Nephron (organoid): ENCODE measurements around the gene ARHGAP6.
"Not testable (repeated sequence)": the region's sequence is repeated elsewhere in the genome, so short reads cannot be mapped to it uniquely, and the experiment has no call there.

Experiments used
- H3K27ac Mint-ChIP-seq, 3 experiments: 2 replicates each; pipeline ENCODE4 v1.8.0; 2020; ENCODE audit warnings: mixed read lengths in 3 of 3, mild to moderate bottlenecking in 2 of 3, moderate library complexity in 1 of 3
- H3K27me3 Mint-ChIP-seq: 2 replicates; pipeline ENCODE4 v1.8.0; 2021; ENCODE audit warnings: low read depth, mild to moderate bottlenecking, moderate library complexity, mixed read lengths
- H3K36me3 Mint-ChIP-seq: 2 replicates; pipeline ENCODE4 v1.8.0; 2020; ENCODE audit warnings: low read depth, mixed read lengths
- H3K4me1 Mint-ChIP-seq: 2 replicates; pipeline ENCODE4 v1.8.0; 2020; ENCODE audit warnings: mixed read lengths
- H3K4me3 Mint-ChIP-seq, 3 experiments: 2 replicates each; pipeline ENCODE4 v1.8.0; 2020; ENCODE audit warnings: mild to moderate bottlenecking in 3 of 3, mixed read lengths in 3 of 3, moderate library complexity in 2 of 3
- H3K9me3 Mint-ChIP-seq: 2 replicates; pipeline ENCODE4 v1.8.0; 2020; ENCODE audit warnings: mixed read lengths
- CTCF ChIP-seq, 3 experiments: fragments of 200-600 bp; sonication (generic); IDR thresholded peaks; one replicate each; pipeline ENCODE4 v1.5.0; 2021; ENCODE audit warnings: antibody characterized with exemption in 3 of 3; ENCODE audit not compliant: unreplicated experiment in 3 of 3

ARHGAP6 gene

DNA sequence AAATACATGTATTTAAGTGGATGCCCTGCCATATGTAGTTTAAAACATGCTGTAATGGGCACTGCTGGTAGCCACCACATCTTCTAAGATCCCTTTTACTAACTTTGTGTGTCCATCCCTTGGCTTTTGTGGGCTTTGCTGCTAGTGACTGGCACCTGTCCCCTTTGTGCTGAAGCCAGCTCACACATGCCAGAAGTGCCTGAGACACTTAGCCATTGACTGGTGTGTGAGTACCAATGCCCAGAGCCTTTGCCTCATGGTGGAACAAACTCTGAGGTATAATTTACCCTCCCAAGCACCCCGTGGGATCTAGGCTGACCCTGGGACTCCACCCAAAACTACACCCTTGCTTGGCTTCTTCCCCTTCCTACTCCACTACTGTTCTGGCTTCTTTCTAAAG is 33.0 kb downstream of the ARHGAP6 start:
- Mint-ChIP-seq H3K9me3 (peaks cover 8% of the 10 kb centered on the region), H3K27ac (no peak overlapping the region), H3K36me3 (no peaks in the 10 kb centered on the region), H3K4me1 (peaks cover 4% of the 10 kb centered on the region), H3K4me3 (no peak overlapping the region), H3K27me3 (no peaks in the 10 kb centered on the region)
- no peak for TF ChIP-seq CTCF (IDR thresholded peaks at IDR 0.05; ENCODE audit: unreplicated experiment in 3 of 3)

GRCh38 chrX:11629593-11630211 is 36.0 kb downstream of the ARHGAP6 start:
- Mint-ChIP-seq H3K4me1 (peaks cover 4% of the 10 kb centered on the region), H3K9me3 (peaks cover 12% of the 10 kb centered on the region), H3K27ac (no peak overlapping the region), H3K36me3 (peaks cover 4% of the 10 kb centered on the region), H3K4me3 (no peak overlapping the region), H3K27me3 (no peaks in the 10 kb centered on the region)
- no peak for TF ChIP-seq CTCF (IDR thresholded peaks at IDR 0.05; ENCODE audit: unreplicated experiment in 3 of 3)

GRCh38 chrX:11628399-11628798 is 37.3 kb downstream of the ARHGAP6 start:
- peaks cover 20% of the 10 kb centered on the region for H3K9me3 Mint-ChIP-seq
- H3K27me3 Mint-ChIP-seq = no peaks in the 10 kb centered on the region
- peaks cover 4% of the 10 kb centered on the region for H3K4me1 Mint-ChIP-seq
- H3K27ac Mint-ChIP-seq = no peak overlapping the region
- peaks cover 7% of the 10 kb centered on the region for H3K36me3 Mint-ChIP-seq
- H3K4me3 Mint-ChIP-seq = no peak overlapping the region
- TF ChIP-seq CTCF (IDR thresholded peaks at IDR 0.05; ENCODE audit: unreplicated experiment in 3 of 3) = no peak

GRCh38 chrX:11626351-11626750 is 39.4 kb downstream of the ARHGAP6 start:
- Mint-ChIP-seq H3K4me3 (no peak overlapping the region), H3K27me3 (no peaks in the 10 kb centered on the region), H3K4me1 (peaks cover 4% of the 10 kb centered on the region), H3K9me3 (peaks cover 27% of the 10 kb centered on the region), H3K27ac (no peak overlapping the region), H3K36me3 (peaks cover 7% of the 10 kb centered on the region)
- no peak for TF ChIP-seq CTCF (IDR thresholded peaks at IDR 0.05; ENCODE audit: unreplicated experiment in 3 of 3)

DNA sequence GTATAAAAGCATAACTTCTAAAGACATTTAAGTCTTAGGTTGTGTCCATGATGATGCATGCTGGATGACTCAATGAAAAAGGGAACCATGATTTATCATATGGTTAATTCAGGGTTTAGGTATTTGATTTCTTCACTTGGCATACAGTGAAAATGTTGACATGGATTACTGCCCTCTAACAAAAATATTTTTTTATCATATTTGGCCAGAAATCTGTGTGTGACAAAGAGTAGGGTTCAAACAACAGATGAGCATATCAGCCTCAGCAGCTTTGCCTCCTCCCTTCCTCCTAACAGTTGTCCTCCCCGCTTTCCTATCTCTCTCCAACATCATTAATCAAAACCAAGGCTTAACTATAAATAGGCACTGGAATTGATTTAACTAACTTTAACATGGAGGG is 46.3 kb downstream of the ARHGAP6 start:
- Mint-ChIP-seq H3K27ac (peak overlapping the region; percentile 10 to 63 (median 23)), H3K36me3 (peaks cover 3% of the 10 kb centered on the region), H3K27me3 (no peaks in the 10 kb centered on the region), H3K4me1 (peaks cover 22% of the 10 kb centered on the region), H3K4me3 (no peak overlapping the region), H3K9me3 (peaks cover 22% of the 10 kb centered on the region)
- TF ChIP-seq CTCF (IDR thresholded peaks at IDR 0.05; ENCODE audit: unreplicated experiment in 3 of 3) = no peak

GRCh38 chrX:11614253-11614652 is 51.5 kb downstream of the ARHGAP6 start:
- H3K27ac Mint-ChIP-seq, H3K36me3 Mint-ChIP-seq, H3K4me1 Mint-ChIP-seq, H3K27me3 Mint-ChIP-seq, H3K4me3 Mint-ChIP-seq: not testable (repeated sequence)
- H3K9me3 Mint-ChIP-seq = peaks cover 18% of the 10 kb centered on the region
